Natural killer cell treated with Interleukin-12 subunit alpha and Interleukin-12 subunit beta and Interleukin-15 and Interleukin-18, amount 100 ng/mL, for 72 hours (primary cell): Measurements from ENCODE around the gene TAS2R16. TPM values are rescaled to one million over a fixed set of nuclear protein-coding genes. Genes with fewer than 3 reads are reported as not detected.
"Not testable (repeated sequence)": the region's sequence is repeated elsewhere in the genome, so short reads cannot be mapped to it uniquely, and the experiment has no call there.

Source experiments
- ATAC-seq, 2 donors: fragments of 150-1000 bp; cut with Tn5 transposase in 1 of 2; sonication (Bioruptor Pico), chemical (Tn5 transposase) in 1 of 2; 2 replicates each; pipeline ENCODE4 v1.10.0; 2021
- DNase-seq: peaks from one replicate; pipeline ENCODE4 v3.0.0; 2022; ENCODE audit warnings: low spot score
- H3K27ac Mint-ChIP-seq, 2 donors: 1 replicate in 1 of 2; 2 replicates in 1 of 2; pipeline ENCODE4 v1.8.0; 2022; ENCODE audit warnings: mixed read lengths in 2 of 2, mild to moderate bottlenecking in 1 of 2, moderate library complexity in 1 of 2
- H3K27me3 Mint-ChIP-seq, 2 donors: 1 replicate in 1 of 2; 2 replicates in 1 of 2; pipeline ENCODE4 v1.8.0; 2022; ENCODE audit warnings: mixed read lengths in 2 of 2
- H3K36me3 Mint-ChIP-seq: one replicate; pipeline ENCODE4 v1.8.0; 2022; ENCODE audit warnings: mixed read lengths
- H3K4me1 Mint-ChIP-seq, 2 donors: 1 replicate in 1 of 2; 2 replicates in 1 of 2; pipeline ENCODE4 v1.8.0; 2022; ENCODE audit warnings: low read depth in 2 of 2, mixed read lengths in 2 of 2, mild to moderate bottlenecking in 1 of 2
- H3K4me3 Mint-ChIP-seq: one replicate; pipeline ENCODE4 v1.8.0; 2022; ENCODE audit warnings: mixed read lengths
- H3K9me3 Mint-ChIP-seq: 2 replicates; pipeline ENCODE4 v1.8.0; 2022; ENCODE audit warnings: mixed read lengths
- total RNA-seq, 2 donors: library from RNA; stranded (reverse); gene quantifications; one replicate each; pipeline ENCODE4 v1.2.3, GENCODE V29; 2022

TAS2R16 gene
- total RNA-seq, 2 donors from 2014 or later, result not detected

DNA sequence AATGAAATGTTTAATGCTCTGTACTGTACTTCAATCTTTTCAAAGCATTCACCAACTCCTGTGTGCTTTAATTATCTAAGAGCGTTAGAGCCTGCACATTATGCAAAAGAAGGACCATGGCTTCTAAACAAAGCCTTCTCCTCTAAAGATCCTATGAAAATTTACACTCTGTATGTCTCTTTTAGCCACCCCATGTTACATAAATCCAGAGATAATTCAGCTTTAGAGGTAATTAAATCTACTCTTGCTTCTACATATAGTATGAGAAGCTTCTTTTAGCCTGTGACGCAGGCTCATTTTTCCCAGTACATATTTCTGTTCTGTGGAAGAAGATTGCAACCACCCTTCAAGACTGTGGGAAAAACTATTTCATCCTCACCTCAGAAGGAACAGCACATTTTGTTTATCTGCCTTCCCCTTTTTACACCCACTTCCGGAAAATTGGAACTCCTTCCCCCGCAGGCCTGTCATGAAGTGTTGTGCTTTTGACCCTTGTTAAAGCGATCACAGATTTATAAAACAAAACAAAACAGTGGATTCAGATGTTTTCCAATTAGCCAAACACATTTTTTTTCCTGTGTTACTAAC, 8.1 kb upstream of the TAS2R16 start:
- no peak for ATAC-seq
- H3K4me3 Mint-ChIP-seq, result no peak overlapping the region
- H3K4me1 Mint-ChIP-seq, result no peaks in the 10 kb centered on the region
- H3K9me3 Mint-ChIP-seq, result peaks cover 12% of the 10 kb centered on the region
- no peaks in the 10 kb centered on the region for H3K36me3 Mint-ChIP-seq
- no peak overlapping the region for H3K27ac Mint-ChIP-seq
- DNase-seq, result no peak
- no peaks in the 10 kb centered on the region for H3K27me3 Mint-ChIP-seq

DNA sequence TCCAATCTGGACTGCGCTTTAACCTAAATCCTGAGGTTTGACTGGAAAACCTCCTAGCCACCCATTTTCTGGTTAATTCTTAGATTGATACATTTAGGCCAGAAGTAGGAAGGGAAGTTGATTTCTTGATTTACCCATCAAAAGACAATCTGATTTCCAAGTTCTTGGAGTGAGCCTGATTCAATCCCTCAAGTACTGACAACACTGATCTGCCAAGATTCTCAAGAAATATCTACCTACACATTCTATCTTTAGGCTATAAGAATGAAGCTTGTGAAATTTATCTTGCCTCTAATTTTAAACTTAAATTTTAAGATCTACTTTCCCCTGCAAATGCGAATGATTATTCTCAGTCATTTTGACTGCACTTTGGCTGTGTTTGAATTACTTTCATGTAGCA, 5.9 kb downstream of the TAS2R16 start:
- DNase-seq (no peak), ATAC-seq (no peak)
- H3K27ac Mint-ChIP-seq, result no peak overlapping the region
- no peaks in the 10 kb centered on the region for H3K27me3 Mint-ChIP-seq
- peaks cover 26% of the 10 kb centered on the region for H3K9me3 Mint-ChIP-seq
- H3K36me3 Mint-ChIP-seq, result peaks cover 7% of the 10 kb centered on the region
- H3K4me1 Mint-ChIP-seq, result no peaks in the 10 kb centered on the region
- H3K4me3 Mint-ChIP-seq, result no peak overlapping the region

DNA sequence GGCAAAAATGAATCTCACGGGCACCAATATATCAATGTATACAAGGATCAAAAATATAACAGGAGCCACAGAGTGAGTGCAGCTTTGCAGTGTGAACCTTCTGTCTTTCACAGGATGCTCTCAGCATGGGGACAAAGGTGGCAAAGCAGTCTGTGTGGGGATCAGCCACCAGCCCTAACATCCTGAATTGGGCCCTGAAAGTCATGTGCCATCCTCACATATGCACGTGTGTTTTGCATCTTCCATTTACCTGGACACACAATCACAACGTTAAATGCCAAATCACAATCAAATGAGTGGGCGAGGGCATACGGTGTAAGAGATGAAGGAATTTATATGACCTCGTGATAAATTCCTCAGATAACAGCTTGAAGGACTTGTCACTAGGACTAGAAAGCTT, 6.5 kb downstream of the TAS2R16 start:
- ATAC-seq (no peak), DNase-seq (no peak)
- H3K9me3 Mint-ChIP-seq, result peaks cover 22% of the 10 kb centered on the region
- H3K27me3 Mint-ChIP-seq, result no peaks in the 10 kb centered on the region
- H3K4me3 Mint-ChIP-seq, result no peak overlapping the region
- H3K36me3 Mint-ChIP-seq, result peaks cover 3% of the 10 kb centered on the region
- no peaks in the 10 kb centered on the region for H3K4me1 Mint-ChIP-seq
- no peak overlapping the region for H3K27ac Mint-ChIP-seq

DNA sequence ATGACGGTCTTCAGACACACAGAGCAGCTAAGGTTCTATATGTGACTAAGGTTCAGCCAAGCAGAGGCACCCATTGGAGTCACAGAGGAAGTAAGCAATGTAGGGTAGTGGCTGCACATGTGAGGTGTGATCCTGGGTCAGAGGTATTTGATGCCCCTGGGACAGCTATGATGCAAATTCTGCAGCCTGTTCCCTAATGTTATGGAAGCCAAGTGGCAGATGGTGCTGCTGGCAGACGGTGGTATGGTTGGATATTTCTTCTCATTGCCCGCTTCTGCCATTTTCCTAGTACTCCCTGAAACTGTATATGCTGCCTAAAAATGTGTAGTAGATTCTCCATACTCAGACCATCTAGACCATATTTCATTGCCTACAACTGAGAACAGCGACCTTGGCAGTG, 7.2 kb downstream of the TAS2R16 start:
- Mint-ChIP-seq H3K27ac (no peak overlapping the region), H3K9me3 (peaks cover 17% of the 10 kb centered on the region), H3K4me1 (no peaks in the 10 kb centered on the region), H3K4me3 (no peak overlapping the region), H3K36me3 (no peaks in the 10 kb centered on the region), H3K27me3 (no peaks in the 10 kb centered on the region)
- DNase-seq (no peak), ATAC-seq (no peak)

DNA sequence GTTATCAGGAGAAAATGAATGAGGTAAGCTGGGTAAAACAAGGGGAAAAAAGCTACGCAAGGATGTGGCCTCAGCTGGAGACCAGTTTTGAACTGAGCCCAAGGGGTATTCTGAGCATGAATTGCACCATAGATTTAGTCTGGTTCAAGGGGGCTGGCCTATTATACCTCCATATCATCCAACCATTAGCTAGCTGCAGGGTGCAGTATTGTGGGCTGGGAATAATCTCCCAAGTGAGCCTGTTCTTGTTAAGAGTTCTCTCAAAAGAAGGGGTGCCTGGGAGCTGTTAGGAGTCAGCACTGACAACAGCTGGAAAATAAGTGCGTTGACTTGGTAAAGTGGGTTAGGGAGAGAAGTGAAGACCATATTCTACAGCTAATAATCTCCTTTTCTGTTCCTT, 8.0 kb downstream of the TAS2R16 start:
- DNase-seq (no peak), ATAC-seq (no peak)
- H3K36me3 Mint-ChIP-seq, result no peaks in the 10 kb centered on the region
- no peak overlapping the region for H3K4me3 Mint-ChIP-seq
- peaks cover 11% of the 10 kb centered on the region for H3K9me3 Mint-ChIP-seq
- no peaks in the 10 kb centered on the region for H3K27me3 Mint-ChIP-seq
- no peak overlapping the region for H3K27ac Mint-ChIP-seq
- no peaks in the 10 kb centered on the region for H3K4me1 Mint-ChIP-seq

DNA sequence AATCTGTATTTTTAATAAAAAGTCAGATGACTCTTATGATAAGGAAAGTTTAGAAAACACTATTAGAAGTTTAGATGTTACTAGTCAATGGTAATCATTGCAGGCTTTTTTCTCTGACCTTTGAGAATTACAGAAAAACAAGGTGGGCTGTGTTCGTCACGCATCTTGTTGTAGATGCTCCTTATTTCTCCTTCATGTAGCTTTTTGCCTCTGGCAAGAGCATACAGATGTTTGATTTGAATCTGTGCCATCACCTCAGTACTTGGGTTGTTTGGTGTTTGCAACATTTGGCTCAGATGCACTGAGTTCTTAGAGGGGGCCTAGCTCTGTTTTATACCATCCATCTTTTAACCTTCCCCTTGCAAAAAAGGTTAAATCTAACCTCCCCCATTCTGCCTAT, 11.5 kb downstream of the TAS2R16 start:
- DNase-seq, result no peak
- no peaks in the 10 kb centered on the region for H3K4me1 Mint-ChIP-seq

DNA sequence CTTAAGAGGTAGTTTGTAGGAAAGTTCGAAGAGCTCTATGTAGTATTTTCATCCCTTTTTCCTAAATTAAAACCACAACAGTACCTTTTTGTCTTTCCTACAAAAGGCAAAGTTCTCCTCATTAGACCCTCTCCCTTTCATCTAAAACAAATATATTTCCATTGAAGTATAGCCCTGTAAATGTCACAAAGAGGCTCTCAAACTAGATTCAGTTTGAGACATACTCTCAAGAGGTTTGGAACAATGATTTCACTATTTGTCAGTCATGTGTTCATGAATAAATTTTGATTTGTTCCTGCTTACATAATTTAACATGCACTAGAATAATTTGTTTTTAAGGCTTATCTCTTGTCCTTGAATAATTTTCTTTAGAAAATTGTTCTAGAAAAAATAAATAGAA, 12.2 kb downstream of the TAS2R16 start:
- Mint-ChIP-seq H3K9me3 (peaks cover 9% of the 10 kb centered on the region), H3K27me3 (no peaks in the 10 kb centered on the region), H3K4me1 (no peaks in the 10 kb centered on the region), H3K27ac (no peak overlapping the region), H3K4me3 (no peak overlapping the region), H3K36me3 (no peaks in the 10 kb centered on the region)
- DNase-seq (no peak), ATAC-seq (no peak)

More for the DNA sequence above, 11.5 kb downstream of the TAS2R16 start:
- Mint-ChIP-seq H3K9me3 (peaks cover 10% of the 10 kb centered on the region), H3K27me3 (no peaks in the 10 kb centered on the region), H3K4me3 (no peak overlapping the region), H3K27ac (no peak overlapping the region), H3K36me3 (no peaks in the 10 kb centered on the region)
- no peak for ATAC-seq

DNA sequence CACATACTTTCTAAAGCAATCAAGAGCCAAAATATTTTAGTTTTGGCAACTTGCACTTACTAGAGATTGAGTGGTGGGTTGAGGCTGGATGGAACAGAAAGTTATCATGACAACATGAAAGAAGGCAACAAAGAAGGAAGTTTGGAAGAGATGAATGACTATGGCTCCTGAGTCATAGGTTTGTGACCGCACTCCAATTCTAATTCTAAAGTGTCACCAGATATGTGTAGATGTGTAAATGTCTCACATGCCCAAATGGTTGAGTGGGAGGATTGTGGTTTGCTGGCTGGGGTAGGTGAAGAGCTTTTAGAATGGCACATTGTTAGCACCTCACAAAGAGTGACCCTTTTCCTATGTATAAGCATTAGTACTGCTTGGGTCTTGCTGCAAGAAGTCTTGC, 20.2 kb downstream of the TAS2R16 start:
- no peak for ATAC-seq
- peaks cover 11% of the 10 kb centered on the region for H3K9me3 Mint-ChIP-seq
- H3K27ac Mint-ChIP-seq, result no peak overlapping the region
- no peaks in the 10 kb centered on the region for H3K27me3 Mint-ChIP-seq
- no peak for DNase-seq
- H3K4me3 Mint-ChIP-seq, result no peak overlapping the region
- H3K4me1 Mint-ChIP-seq, result no peaks in the 10 kb centered on the region
- H3K36me3 Mint-ChIP-seq, result peaks cover 4% of the 10 kb centered on the region

DNA sequence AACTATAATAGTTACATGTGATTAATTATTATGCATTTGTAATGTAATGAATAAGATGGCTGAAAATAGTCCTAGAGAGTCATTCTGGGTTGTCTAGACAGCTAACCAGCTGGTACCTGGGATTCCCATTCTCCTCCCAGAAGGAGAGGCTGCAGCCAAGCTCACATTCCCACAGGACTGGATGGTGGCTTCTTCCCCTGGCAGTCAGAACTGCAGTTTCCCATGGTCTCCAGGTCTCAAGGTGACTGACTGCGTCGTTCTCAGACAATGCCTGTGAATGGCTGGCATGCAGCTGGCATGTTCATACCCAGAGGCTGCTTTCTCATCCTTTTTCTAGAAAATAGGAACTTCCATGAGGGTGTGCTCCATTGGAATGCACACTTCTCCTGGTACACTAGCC, 21.3 kb downstream of the TAS2R16 start:
- peaks cover 4% of the 10 kb centered on the region for H3K36me3 Mint-ChIP-seq
- no peaks in the 10 kb centered on the region for H3K27me3 Mint-ChIP-seq
- no peak overlapping the region for H3K27ac Mint-ChIP-seq
- peaks cover 14% of the 10 kb centered on the region for H3K9me3 Mint-ChIP-seq
- no peaks in the 10 kb centered on the region for H3K4me1 Mint-ChIP-seq
- ATAC-seq, result no peak
- H3K4me3 Mint-ChIP-seq, result no peak overlapping the region
- DNase-seq, result no peak

DNA sequence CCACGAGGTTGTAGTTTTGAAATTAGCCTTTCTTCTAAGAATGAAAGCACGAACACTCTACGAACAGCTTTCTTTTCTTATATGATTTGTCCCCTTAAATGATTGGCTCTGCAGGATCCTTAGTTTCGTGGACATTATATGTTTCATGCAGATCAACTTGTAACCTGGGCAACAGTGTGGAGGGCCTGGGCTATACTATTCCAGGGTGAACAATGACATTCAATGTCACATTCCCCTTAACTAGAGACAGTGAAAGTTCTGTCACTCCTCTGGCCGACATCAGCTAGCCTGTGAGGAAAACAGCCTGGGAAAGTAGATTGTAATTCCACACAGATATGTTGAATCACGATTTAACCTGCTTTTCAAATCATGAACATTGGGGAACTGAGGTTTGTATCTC, 23.4 kb downstream of the TAS2R16 start:
- Mint-ChIP-seq H3K27me3 (no peaks in the 10 kb centered on the region), H3K36me3 (peaks cover 4% of the 10 kb centered on the region), H3K4me3 (no peak overlapping the region), H3K4me1 (no peaks in the 10 kb centered on the region), H3K27ac (no peak overlapping the region), H3K9me3 (peaks cover 17% of the 10 kb centered on the region)
- DNase-seq (no peak), ATAC-seq (no peak)

DNA sequence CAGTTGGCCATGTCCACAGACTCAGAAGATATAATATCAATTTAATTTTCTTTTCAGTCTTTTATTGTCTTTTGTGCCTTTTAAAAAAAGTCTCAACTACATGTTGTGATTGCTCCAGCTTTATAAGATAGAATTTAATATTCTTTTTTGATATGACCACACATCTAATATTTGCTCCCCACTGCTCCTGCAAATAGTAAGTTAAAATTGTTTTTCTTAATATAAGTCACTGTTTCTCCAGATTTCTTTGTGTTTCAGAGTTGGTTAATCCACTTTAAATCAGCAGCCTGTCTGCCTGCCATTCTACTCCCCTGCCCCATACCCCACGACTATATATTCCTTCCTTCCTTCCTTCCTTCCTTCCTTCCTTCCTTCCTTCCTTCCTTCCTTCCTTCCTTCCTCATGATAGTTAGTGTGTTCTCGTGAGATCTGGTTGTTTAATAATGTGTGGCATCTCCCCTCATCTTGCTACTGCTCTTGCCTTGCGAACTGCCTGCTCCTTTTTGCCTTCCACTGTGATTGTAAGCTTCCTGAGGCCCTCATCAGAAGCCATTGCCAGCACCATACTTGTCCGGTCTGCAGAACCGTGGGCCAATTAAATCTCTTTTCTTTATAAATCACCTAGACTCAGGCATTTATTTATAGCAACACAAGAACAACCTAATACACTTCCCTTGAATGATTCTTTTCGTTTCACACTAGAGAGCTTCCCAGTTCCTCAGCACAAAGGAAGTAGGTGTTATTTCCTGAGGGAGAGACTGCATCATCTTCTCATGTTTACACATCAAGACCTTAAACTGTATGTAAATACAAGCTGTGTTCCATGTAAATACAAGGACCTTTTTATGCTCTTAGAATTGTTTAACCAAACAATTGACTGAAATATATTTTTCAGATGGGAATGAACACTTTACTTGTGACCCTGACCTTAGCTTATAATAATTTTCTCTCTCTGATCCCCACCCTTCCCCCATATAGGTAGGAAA, 24.5 kb downstream of the TAS2R16 start:
- Mint-ChIP-seq H3K4me1 (no peaks in the 10 kb centered on the region), H3K27ac (no peak overlapping the region), H3K36me3 (peaks cover 4% of the 10 kb centered on the region), H3K9me3 (peaks cover 16% of the 10 kb centered on the region), H3K4me3 (no peak overlapping the region), H3K27me3 (no peaks in the 10 kb centered on the region)
- ATAC-seq (no peak), DNase-seq (no peak)

DNA sequence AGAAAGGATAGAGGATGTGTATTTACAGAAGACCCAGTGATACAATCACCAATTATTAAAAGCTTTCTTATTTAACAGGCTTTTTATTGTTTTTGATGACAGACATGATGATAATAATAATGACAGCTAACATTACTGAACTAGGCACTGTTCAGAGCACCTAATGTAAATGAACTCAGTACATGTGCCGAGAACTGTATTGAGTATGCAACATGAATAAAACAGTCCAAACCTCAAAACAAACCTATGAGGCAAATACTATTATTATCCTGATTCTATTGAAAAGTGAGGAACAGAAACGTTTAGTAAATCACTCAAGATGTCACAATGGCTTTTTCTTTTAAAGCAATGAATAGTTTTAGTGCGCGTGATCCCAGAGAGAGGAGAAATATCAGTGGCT, 27.1 kb downstream of the TAS2R16 start:
- DNase-seq, result no peak
- Mint-ChIP-seq H3K9me3 (peaks cover 11% of the 10 kb centered on the region), H3K4me1 (no peaks in the 10 kb centered on the region)

DNA sequence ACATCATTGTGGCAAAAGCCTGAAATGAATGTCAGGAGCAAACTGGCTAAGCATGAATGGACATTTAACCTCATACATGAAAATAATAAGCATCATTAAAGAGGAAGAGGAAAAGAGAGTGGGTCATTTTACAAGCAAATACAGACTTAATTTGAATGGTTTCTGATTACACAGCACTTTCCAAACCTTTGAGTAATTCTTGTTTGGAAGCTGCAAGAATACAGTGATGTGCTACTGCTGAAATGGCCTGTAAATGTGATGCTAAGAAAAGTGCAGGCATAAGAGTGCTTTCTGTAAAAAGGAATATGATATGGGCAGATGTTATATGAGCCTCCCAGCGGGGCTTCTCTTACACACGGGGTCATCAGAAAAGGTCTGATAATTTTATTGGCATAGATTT, 30.2 kb downstream of the TAS2R16 start:
- H3K9me3 Mint-ChIP-seq, result peaks cover 14% of the 10 kb centered on the region
- no peaks in the 10 kb centered on the region for H3K27me3 Mint-ChIP-seq
- H3K36me3 Mint-ChIP-seq, result no peaks in the 10 kb centered on the region
- H3K4me3 Mint-ChIP-seq, result no peak overlapping the region
- H3K27ac Mint-ChIP-seq, result no peak overlapping the region
- DNase-seq (no peak), ATAC-seq (no peak)
- no peaks in the 10 kb centered on the region for H3K4me1 Mint-ChIP-seq

More for the DNA sequence above, 27.1 kb downstream of the TAS2R16 start:
- Mint-ChIP-seq H3K36me3 (peaks cover 4% of the 10 kb centered on the region), H3K27me3 (no peaks in the 10 kb centered on the region), H3K4me3 (no peak overlapping the region), H3K27ac (no peak overlapping the region)
- no peak for ATAC-seq

DNA sequence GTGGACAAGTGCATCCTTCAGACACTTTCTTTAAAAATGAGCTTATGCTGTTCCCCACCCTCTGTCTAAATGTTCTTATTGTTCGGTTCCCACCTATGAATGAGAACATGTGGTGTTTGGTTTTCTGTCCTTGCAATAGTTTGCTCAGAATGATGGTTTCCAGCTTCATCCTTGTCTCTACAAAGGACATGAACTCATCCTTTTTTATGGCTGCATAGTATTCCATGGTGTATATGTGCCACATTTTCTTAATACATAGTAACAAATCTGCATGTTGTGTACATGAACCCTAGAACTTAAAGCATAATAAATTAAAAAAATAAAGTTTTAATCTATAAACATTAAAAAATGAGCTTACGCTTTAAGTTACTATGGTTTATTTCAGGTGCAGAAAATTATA, 41.8 kb downstream of the TAS2R16 start:
- peaks cover 12% of the 10 kb centered on the region for H3K9me3 Mint-ChIP-seq
- H3K4me3 Mint-ChIP-seq, ATAC-seq, H3K27me3 Mint-ChIP-seq, H3K27ac Mint-ChIP-seq, H3K4me1 Mint-ChIP-seq, H3K36me3 Mint-ChIP-seq, DNase-seq: not testable (repeated sequence)
